ENCODE results near the gene PPIE.
"Not testable (repeated sequence)": the region's sequence is repeated elsewhere in the genome, so short reads cannot be mapped to it uniquely, and the experiment has no call there.

The PPIE gene

DNA sequence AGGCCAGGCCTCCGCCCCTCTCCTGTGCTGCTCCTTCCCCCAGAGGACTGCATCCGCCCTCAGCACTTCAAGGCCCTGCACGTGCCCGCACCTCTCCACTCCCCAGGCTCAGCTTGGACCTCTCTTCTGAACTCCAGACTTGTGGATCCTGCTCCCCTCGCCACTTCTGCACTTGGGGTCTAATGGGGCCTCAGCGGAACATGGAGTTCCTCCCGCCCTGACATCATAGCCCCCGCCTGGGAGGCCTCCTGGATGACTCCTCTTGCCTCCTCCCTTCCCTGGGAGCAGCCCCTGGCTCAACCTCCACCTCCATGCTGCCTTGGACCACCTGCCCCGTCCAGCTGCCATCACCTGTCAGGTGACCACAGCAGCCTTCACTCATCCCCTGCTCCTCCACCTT, 22.3 kb downstream of the PPIE start:
- Mint-ChIP-seq H3K27me3 (no peaks in the 10 kb centered on the region), H3K36me3 (peaks cover 52% of the 10 kb centered on the region), H3K9me3 (no peaks in the 10 kb centered on the region), H3K27ac (no peak overlapping the region), H3K4me1 (no peaks in the 10 kb centered on the region), H3K4me3 (no peak overlapping the region)
- no peak for ATAC-seq

DNA sequence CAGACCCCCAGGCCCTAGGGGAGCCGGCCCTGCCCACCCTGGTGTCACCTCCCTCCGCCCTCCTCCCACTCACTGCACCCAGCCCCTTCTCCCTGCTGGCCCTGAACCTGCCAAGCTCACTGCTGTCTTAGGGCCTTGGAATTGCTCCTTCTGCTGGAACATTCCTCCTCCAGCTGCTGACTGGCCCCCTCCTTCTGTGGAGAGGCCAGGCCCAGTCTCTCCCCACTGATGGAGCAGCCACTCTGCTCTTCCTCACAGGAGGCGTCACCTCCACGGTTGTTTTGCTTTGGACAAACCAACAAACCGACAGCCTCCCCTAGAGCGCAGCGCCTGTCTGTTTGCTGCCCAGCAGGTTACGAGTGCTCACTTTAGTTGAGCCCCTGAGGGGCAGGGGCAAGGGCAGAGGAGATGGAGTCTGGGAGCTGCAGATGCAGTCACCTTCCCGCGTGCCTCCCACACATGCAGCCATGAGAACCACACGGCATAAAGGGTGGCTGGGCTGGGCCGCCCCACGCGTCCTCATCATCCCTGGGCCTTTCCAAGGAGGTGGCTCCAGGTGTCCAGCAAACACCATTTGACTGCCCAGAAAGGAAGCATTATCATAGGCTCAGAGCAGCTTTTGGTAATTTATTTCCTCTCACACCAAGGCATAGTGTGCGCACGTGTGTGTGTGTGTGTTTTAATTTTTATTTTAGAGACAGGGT, 23.0 kb downstream of the PPIE start:
- no peak for ATAC-seq
- H3K27ac Mint-ChIP-seq: no peak overlapping the region

DNA sequence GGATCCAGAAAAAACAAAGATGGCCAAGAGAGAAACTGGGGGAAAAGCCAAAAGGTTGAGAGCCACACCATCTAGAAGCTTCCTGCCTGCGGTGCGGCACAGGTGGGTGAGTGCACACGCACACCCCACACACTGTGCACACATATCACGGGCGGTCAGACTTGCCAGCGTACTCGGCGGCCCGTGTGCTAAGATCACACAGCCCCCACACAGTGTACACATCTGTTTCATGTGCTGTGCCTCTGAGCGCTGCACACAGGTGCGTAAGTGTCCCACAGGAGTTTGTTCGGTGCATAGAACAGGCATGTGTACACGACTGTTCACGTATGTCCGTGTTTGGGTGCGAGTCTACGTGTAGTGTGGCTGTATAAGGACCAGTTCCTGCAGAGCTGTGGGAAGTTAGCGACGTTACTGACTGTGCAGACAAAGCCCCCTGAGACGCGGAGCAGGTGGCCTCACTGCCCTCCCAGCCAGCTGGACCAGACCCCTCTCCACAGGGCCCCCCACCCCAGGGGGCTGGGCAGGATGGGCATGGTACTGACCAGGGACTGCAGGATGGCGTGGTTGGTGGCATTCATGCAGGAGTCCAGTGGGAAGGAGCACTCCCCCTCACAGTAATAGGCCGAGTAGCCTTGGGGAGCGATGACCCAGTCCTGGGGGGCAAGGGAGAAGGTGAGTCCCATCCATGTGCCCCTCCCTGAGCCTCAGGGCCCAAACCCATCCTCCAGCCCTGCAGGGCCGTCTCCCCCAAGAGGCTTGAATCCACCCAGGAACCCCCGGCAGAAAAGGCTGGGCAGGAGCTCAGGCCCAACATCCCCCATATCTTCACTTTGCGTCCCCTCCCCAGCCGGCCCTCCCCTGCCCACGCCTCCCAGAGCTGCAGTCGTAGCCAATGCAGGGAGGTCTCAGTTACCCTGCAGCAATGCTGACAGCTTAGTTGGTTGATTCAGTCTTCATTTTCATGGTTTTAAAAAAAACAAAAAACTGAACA, 24.2 kb downstream of the PPIE start:
- Mint-ChIP-seq H3K4me1 (no peaks in the 10 kb centered on the region), H3K4me3 (no peak overlapping the region), H3K9me3 (no peaks in the 10 kb centered on the region), H3K27ac (no peak overlapping the region), H3K27me3 (no peaks in the 10 kb centered on the region), H3K36me3 (peaks cover 40% of the 10 kb centered on the region)
- ATAC-seq: no peak

More for the DNA sequence above, 23.0 kb downstream of the PPIE start:
- H3K27me3 Mint-ChIP-seq: no peaks in the 10 kb centered on the region
- H3K4me3 Mint-ChIP-seq: no peak overlapping the region
- H3K9me3 Mint-ChIP-seq: no peaks in the 10 kb centered on the region
- peaks cover 48% of the 10 kb centered on the region for H3K36me3 Mint-ChIP-seq
- H3K4me1 Mint-ChIP-seq: no peaks in the 10 kb centered on the region

DNA sequence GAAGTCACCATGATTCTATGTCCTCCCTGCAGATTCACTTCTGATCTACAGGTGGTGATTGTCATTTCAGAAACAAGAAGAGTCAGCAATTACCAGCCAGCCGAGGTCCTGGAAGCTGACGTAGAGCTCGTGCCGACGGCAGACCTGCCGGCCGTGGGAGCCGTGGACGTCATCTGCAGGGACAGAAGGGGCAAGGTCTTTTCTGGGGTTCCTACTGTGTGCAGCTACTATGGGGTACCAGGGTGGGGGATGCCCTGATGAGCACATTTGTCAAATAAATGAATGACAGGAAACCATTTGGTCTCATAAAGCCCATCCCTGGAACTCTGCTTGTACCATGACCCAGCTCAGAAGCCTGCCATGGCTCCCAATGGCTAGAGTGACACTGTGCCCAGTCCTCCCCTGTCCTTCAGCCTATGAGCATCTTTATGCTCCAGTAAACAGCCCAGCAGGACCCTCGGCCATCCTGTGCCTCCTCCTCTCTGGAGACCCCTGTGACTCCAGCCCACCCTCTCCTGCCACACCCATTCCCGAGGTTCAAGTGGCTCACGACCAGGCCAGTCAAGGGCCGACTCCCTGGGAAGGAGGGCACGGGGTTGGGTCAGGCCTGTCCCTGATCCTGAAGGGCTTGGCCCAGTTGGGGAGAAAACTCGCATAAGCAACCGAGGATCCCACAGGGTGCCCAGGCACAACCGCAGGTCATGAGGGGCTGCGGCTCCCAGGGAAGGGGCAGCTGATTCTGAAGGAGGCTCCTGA, 25.1 kb downstream of the PPIE start:
- not testable (repeated sequence) for H3K9me3 Mint-ChIP-seq, H3K4me3 Mint-ChIP-seq, H3K27ac Mint-ChIP-seq, H3K27me3 Mint-ChIP-seq, H3K4me1 Mint-ChIP-seq, ATAC-seq
- peaks cover 30% of the 10 kb centered on the region for H3K36me3 Mint-ChIP-seq

DNA sequence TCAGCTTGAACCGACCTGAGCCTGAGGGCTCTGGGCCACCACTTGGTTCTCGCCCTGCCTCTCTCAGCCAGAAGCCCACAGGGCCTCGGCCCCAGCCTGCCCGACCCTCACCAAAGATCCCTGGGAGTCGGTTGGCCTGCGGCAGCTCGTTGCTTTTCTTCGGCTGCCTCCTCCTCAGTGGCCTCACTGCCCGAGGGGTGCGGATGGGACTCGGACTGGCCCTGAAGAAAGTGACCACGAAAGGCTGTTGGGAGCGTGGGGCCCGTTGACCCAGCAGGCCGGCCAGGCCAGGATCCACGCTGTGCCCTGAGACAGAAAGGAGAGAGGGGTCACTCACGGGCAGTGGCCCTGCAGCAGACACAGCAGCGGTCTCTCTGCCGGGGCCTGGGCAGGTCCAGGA, 25.8 kb downstream of the PPIE start:
- H3K4me1 Mint-ChIP-seq, H3K4me3 Mint-ChIP-seq, ATAC-seq, H3K27ac Mint-ChIP-seq, H3K27me3 Mint-ChIP-seq, H3K9me3 Mint-ChIP-seq: not testable (repeated sequence)
- peaks cover 24% of the 10 kb centered on the region for H3K36me3 Mint-ChIP-seq

DNA sequence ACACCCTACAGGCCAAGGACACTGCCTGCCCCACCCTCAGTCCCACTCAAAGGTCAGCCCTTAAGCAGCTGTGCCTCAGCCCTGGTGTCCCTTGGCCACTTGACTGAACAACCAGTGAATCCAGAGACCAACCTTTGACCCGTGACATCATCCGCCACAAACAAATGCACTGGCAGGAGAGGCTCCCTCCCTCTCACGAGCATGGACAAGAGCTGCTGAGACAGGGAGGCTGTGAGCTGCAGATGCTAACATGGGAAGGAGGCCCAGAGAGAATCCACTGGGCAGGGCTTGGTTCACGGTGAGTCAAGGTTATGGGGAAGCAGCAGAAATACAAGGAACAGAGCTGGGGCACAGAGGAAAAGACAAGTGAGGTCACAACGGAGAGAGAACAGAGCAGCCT, 27.8 kb downstream of the PPIE start:
- not testable (repeated sequence) for ATAC-seq

DNA sequence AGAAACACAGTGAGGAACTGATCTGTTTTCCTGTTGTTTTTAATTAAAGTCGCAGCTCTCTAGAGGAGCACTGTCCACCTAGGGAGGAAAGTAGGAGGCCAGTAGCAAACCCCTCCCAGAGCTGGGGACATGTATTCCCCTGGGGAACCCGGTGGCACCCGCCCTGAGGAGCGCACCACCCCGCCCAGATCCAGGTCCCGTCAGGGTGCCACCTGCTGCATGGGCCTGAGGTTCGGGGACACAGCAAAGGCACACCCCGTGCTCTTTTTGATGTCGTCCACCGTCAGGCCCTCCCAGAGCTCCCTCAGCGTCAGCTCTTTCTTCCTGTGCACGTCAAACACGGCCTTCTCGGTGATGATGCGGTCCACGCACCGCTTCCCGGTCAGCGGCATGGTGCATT, 30.8 kb downstream of the PPIE start:
- not testable (repeated sequence) for ATAC-seq, H3K4me3 Mint-ChIP-seq, H3K27me3 Mint-ChIP-seq, H3K27ac Mint-ChIP-seq, H3K9me3 Mint-ChIP-seq, H3K4me1 Mint-ChIP-seq, H3K36me3 Mint-ChIP-seq

More for the DNA sequence above, 27.8 kb downstream of the PPIE start:
- H3K9me3 Mint-ChIP-seq, H3K27me3 Mint-ChIP-seq, H3K27ac Mint-ChIP-seq, H3K4me3 Mint-ChIP-seq, H3K4me1 Mint-ChIP-seq, H3K36me3 Mint-ChIP-seq: not testable (repeated sequence)

DNA sequence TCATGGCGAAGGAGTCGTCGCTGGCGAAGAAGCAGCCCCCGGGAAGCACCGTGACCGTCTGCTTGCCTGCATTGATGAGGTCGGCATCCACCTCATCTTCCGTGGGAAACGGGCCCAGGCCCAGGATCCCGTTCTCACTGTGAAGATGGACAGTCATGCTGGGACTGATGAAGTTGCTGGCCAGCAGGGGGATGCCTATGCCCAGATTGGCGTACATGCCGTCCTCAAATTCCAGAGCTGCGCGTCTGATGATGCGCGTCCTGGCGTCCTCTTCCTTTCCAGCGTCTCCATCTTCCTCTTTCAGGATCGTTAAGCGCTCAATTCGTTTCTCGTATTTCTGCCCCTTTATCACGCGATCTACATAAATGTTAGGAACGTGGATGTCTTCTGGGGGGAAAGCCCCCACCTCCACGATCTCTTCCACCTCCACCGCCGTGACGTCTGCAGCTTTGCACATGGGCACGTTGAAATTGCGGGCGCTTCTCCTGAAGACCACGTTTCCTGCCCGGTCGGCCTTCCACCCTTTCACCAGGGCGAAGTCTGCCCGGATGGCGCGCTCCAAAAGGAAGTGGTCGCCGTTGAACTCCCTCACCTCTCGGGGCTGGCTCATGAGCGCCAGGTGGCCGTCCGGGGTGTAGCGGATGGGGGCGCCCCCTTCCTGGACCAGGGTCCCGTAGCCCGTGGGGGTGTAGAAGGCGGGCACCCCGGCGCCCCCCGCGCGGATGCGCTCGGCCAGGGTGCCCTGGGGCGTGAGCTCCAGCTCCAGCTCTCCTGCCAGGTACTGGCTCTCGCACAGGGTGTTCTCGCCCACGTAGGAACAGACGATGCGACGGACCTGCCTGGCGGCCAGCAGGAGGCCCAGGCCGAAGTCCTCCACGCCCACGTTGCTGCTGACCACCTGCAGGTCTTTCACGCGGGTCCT, 31.7 kb downstream of the PPIE start:
- ATAC-seq: peak; percentile 72
- H3K27me3 Mint-ChIP-seq, H3K27ac Mint-ChIP-seq, H3K36me3 Mint-ChIP-seq, H3K9me3 Mint-ChIP-seq, H3K4me1 Mint-ChIP-seq: not testable (repeated sequence)
- peak overlapping the region; percentile 65 for H3K4me3 Mint-ChIP-seq

DNA sequence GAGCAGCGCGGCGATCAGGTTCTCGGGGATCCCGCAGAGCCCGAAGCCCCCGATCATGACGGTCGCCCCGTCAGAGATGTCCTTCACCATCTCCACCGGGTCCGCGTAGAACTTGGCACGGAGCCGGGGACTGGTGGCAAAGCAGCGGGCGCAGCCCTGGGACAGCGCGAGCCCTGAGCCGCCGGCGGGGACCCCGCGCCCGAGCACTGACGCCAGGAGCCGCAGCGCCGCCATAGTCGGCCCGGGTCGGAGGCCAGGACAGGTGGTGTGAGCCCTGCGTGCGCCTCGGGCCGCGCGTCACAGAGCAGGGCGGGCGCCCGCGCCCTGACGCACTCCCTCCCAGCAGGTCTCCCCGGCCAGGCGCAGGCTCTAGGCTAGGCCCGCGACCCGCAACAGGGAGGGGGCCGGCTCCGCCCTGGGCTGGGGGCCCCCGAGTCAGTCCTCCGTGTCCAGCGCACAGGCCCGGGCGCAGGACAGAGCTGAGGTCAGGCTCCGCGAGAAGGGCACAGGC, 32.4 kb downstream of the PPIE start, which contains the start of gene OXCT2:
OXCT2 (minus strand) TSS at position 327 of the 511 bp plus-strand sequence; CDS start at position 234, 93 bp downstream.
- Mint-ChIP-seq H3K4me3 (peak within 1 kb of the TSS; percentile 65), H3K4me1 (peaks cover 10% of the 10 kb centered on the region)
- not testable (repeated sequence) for H3K27ac Mint-ChIP-seq, H3K36me3 Mint-ChIP-seq, H3K27me3 Mint-ChIP-seq, H3K9me3 Mint-ChIP-seq
- ATAC-seq: peak; percentile 66

DNA sequence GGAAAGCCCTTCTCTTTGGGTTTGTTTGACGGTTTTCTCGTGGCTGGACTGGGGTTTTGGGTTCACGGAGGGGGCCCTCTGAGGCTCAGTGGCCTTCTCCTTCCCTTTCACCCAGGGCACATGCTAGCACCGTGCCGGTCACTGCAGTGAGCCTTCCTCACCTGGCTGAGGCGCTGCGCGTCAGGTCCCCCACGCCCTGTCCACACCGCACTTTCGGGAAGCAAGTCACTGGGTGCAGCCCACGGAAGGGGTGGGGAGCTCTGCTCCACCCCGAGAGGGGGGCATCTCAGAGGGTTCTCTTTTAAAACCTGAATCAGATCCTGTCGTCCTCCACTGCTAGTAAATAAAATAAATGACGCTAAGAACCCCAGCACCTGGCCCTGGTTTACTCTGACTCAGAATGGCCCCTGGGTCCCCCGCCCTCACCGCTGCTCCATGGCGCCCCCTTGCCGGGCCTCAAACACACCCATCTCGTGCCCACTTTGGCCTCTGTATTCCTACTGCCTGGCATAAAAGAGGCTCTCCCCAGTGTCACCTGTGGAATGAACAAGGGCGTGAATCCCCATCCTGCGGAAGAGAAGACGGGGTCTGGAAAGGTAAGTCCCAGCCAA, 34.8 kb downstream of the PPIE start:
- not testable (repeated sequence) for H3K9me3 Mint-ChIP-seq, H3K4me3 Mint-ChIP-seq, H3K27ac Mint-ChIP-seq, ATAC-seq, H3K27me3 Mint-ChIP-seq, H3K36me3 Mint-ChIP-seq
- peaks cover 26% of the 10 kb centered on the region for H3K4me1 Mint-ChIP-seq

DNA sequence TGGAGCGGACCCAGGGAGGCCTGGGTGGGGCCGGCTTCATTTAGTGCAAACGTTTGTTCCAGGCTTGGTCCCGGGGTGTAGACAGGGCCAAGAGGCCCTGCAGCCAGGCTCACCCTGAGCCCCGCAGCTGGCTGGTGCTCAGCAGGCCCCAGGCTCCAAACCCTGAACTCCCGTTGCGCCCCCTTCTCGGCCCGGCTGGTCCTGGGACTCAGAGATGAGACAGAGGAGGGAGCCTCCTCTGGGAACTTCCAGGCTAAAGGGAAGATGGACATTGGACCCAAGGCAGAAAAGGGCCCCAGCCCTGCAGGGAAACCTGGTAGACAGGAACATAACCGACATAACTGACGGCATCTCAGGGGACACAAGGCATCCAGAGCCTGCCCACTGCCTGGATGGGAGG, 36.5 kb downstream of the PPIE start:
- H3K36me3 Mint-ChIP-seq, ATAC-seq, H3K27me3 Mint-ChIP-seq, H3K9me3 Mint-ChIP-seq: not testable (repeated sequence)
- H3K27ac Mint-ChIP-seq: peak overlapping the region; percentile 76
- peaks cover 34% of the 10 kb centered on the region for H3K4me1 Mint-ChIP-seq
- peak overlapping the region; percentile 50 for H3K4me3 Mint-ChIP-seq

DNA sequence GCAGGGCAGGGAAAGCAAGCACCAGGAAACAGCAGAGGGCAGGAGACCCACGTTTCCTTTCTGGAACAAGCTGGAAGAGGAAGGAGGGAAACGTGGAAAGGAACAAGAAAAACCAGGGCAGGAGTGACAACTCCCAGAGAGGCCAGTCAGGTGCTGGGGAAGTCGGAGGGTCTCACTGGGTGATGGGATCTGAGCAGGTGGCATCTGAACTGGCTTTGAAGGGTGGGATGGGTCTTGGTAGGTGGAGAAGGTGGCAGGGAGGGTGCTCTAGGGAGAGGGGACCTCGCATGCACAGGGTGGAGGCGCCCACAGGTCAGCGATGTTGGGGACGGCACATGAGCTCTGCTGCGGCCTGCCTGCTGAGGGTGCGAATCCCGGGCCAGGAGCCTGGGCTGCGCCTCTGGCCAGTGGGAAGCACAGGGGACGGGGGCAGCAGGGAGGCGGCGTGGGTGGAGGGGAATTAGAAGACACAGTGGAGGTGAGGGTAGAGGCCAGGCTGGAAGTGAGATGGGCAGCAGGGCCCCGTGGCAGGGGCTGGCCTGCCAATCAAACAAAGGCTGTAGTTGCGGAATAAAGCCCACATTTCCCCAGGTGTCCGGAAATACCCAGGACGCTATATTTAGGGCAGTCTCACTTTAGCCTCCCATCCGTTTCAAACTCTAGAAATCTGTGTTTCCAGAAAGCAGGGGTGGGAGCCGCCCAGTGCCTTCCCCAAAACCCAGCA, 37.2 kb downstream of the PPIE start:
- H3K4me3 Mint-ChIP-seq: peak overlapping the region; percentile 49
- not testable (repeated sequence) for H3K9me3 Mint-ChIP-seq, H3K36me3 Mint-ChIP-seq, H3K27me3 Mint-ChIP-seq
- H3K27ac Mint-ChIP-seq: peak overlapping the region; percentile 76
- H3K4me1 Mint-ChIP-seq: peaks cover 34% of the 10 kb centered on the region
- peak; percentile 58 for ATAC-seq

DNA sequence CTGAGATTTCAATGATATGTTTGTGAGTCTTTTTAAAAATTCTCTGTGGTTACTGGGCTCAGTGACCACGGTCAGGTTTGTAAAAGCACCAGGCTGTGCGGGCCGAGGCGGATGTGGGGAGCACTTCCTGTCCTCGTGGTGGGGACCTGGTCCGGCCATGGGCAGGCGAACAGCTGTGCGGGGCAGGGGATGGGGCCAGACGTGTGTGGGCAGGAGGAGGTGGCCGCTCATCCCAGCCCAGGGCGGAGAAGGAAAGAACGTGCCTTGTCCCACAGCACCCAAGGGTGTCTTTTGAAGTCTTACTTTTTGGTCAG, 37.7 kb downstream of the PPIE start:
- Mint-ChIP-seq H3K36me3 (no peaks in the 10 kb centered on the region), H3K27ac (peak overlapping the region; percentile 76), H3K4me1 (peaks cover 34% of the 10 kb centered on the region), H3K4me3 (peak overlapping the region; percentile 49), H3K9me3 (no peaks in the 10 kb centered on the region), H3K27me3 (no peaks in the 10 kb centered on the region)
- peak; percentile 67 for ATAC-seq
